ENCODE measurements around the gene G3BP2.
"Not testable (repeated sequence)": the region's sequence is repeated elsewhere in the genome, so short reads cannot be mapped to it uniquely, and the experiment has no call there.

G3BP2 gene

GRCh38 chr4:75673027-75673958 is at the start of gene G3BP2:
Gene G3BP2 (minus strand): TSS chr4:75673411. CDS start chr4:75662025, 11,386 bp downstream.
- DNase-seq, result peak; percentile 96

GRCh38 chr4:75722417-75722816 is 49.2 kb upstream of the G3BP2 start:
- ATAC-seq, result no peak

More at GRCh38 chr4:75673027-75673958, at the start of gene G3BP2:
- peak; percentile 96 for ATAC-seq

GRCh38 chr4:75718529-75718928 is 45.3 kb upstream of the G3BP2 start:
- ATAC-seq, result no peak
- no peak for DNase-seq

More at GRCh38 chr4:75722417-75722816, 49.2 kb upstream of the G3BP2 start:
- no peak for DNase-seq

GRCh38 chr4:75717408-75717807 is 44.2 kb upstream of the G3BP2 start:
- no peak for ATAC-seq

GRCh38 chr4:75716054-75716453 is 42.8 kb upstream of the G3BP2 start:
- not testable (repeated sequence) for DNase-seq, ATAC-seq

More at GRCh38 chr4:75717408-75717807, 44.2 kb upstream of the G3BP2 start:
- DNase-seq, result no peak

GRCh38 chr4:75715105-75715799 is 42.0 kb upstream of the G3BP2 start:
- ATAC-seq (no peak), DNase-seq (no peak)

GRCh38 chr4:75714704-75715103 is 41.5 kb upstream of the G3BP2 start:
- ATAC-seq, result no peak
- DNase-seq, result no peak

GRCh38 chr4:75714011-75714410 is 40.8 kb upstream of the G3BP2 start:
- ATAC-seq (no peak), DNase-seq (no peak)

GRCh38 chr4:75710246-75710645 is 37.0 kb upstream of the G3BP2 start:
- ATAC-seq (no peak), DNase-seq (no peak)

GRCh38 chr4:75708218-75708691 is 35.0 kb upstream of the G3BP2 start:
- peak; percentile 83 for ATAC-seq
- DNase-seq, result peak; percentile 45

- no peak for DNase-seq
- ATAC-seq, result no peak
These were observed 32.2 kb upstream of the G3BP2 start for GRCh38 chr4:75705198-75705977.

- no peak for DNase-seq
- ATAC-seq, result no peak
These were observed 29.8 kb upstream of the G3BP2 start for GRCh38 chr4:75702919-75703411.

GRCh38 chr4:75699299-75699698 is 26.1 kb upstream of the G3BP2 start:
- ATAC-seq (peak; percentile 80), DNase-seq (no peak)

GRCh38 chr4:75698963-75699228 is 25.7 kb upstream of the G3BP2 start:
- DNase-seq (no peak), ATAC-seq (peak; percentile 65)

GRCh38 chr4:75698162-75698962 is 25.2 kb upstream of the G3BP2 start:
- DNase-seq (peak; percentile 20), ATAC-seq (peak; percentile 76)

- no peak for ATAC-seq
- no peak for DNase-seq
These were observed 23.4 kb upstream of the G3BP2 start for GRCh38 chr4:75696581-75696980.

- DNase-seq (no peak), ATAC-seq (peak; percentile 61)
These were observed 22.9 kb upstream of the G3BP2 start for GRCh38 chr4:75696071-75696470.

- not testable (repeated sequence) for DNase-seq, ATAC-seq
These were observed 18.9 kb upstream of the G3BP2 start for GRCh38 chr4:75692066-75692465.

GRCh38 chr4:75687125-75687524 is 13.9 kb upstream of the G3BP2 start:
- ATAC-seq, DNase-seq: not testable (repeated sequence)

GRCh38 chr4:75686346-75686745 is 13.1 kb upstream of the G3BP2 start:
- ATAC-seq, result peak; percentile 86
- peak; percentile 37 for DNase-seq

- no peak for DNase-seq
- ATAC-seq, result no peak
These were observed 12.5 kb upstream of the G3BP2 start for GRCh38 chr4:75685546-75686189.

All from stimulated activated naive CD8-positive, alpha-beta T cell treated with anti-CD3 and anti-CD28 coated beads, Interleukin-15, Interleukin-2, amounts not matched to agents 100 U/mL and 50 U/mL, for 24 hours (primary cell).